Spleen (tissue), 11 donors: ENCODE measurements around the gene VGLL4. TPM values are rescaled to one million over a fixed set of nuclear protein-coding genes. Genes with fewer than 3 reads are reported as not detected.

Experiments used
- DNase-seq: peaks from one replicate; pipeline ENCODE4 v3.0.0-alpha.2; 2020
- H3K27ac ChIP-seq, 8 donors: fragments of 200-600 bp; sonication (generic) in 7 of 8; 1 replicate in 4 of 8; 2 replicates in 4 of 8; pipeline versions ENCODE4 v1.5.0 to v1.8.0; 2016 to 2021; ENCODE audit warnings: inconsistent platforms in 4 of 8, mild to moderate bottlenecking in 4 of 8, moderate library complexity in 1 of 8
- H3K27me3 ChIP-seq, 7 donors: fragments of 200-600 bp; sonication (generic) in 6 of 7; replicated peaks in 1 of 7; 1 replicate in 4 of 7; 2 replicates in 3 of 7; pipeline versions ENCODE4 v1.5.0 to v1.8.0; 2016 to 2021; ENCODE audit warnings: inconsistent platforms in 3 of 7, mild to moderate bottlenecking in 1 of 7
- H3K36me3 ChIP-seq, 6 donors: fragments of 200-600 bp; sonication (generic) in 5 of 6; 1 replicate in 4 of 6; 2 replicates in 2 of 6; pipeline versions ENCODE4 v1.5.0 to v1.8.0; 2016 to 2021; ENCODE audit warnings: inconsistent platforms in 2 of 6
- H3K4me1 ChIP-seq, 6 donors: fragments of 200-600 bp; sonication (generic) in 5 of 6; 1 replicate in 3 of 6; 2 replicates in 3 of 6; pipeline versions ENCODE4 v1.5.0 to v1.8.0; 2016 to 2021; ENCODE audit warnings: inconsistent platforms in 3 of 6
- H3K4me3 ChIP-seq, 8 donors: fragments of 200-600 bp; sonication (generic) in 7 of 8; 1 replicate in 4 of 8; 2 replicates in 4 of 8; pipeline versions ENCODE4 v1.5.0 to v1.8.0; 2016 to 2021; ENCODE audit warnings: inconsistent platforms in 4 of 8, mild to moderate bottlenecking in 4 of 8, moderate library complexity in 2 of 8
- H3K9me3 ChIP-seq, 8 donors: fragments of 200-600 bp; sonication (generic) in 7 of 8; 1 replicate in 4 of 8; 2 replicates in 4 of 8; pipeline versions ENCODE4 v1.5.0 to v1.8.0; 2016 to 2021; ENCODE audit warnings: inconsistent platforms in 4 of 8
- CTCF ChIP-seq, 11 experiments: fragments of 200-600 bp in 7 of 11; fragments of 450-650 bp in 4 of 11; sonication (generic) in 4 of 11; IDR thresholded peaks in 8 of 11; conservative IDR thresholded peaks in 3 of 11; 1 replicate in 7 of 11; 2 replicates in 4 of 11; pipeline versions ENCODE4 v1.4.0 to v1.8.0; 2016 to 2021; ENCODE audit warnings: antibody characterized with exemption in 11 of 11, inconsistent platforms in 4 of 11, mild to moderate bottlenecking in 1 of 11
- POLR2A ChIP-seq, 3 donors: fragments of 450-650 bp; IDR thresholded peaks; one replicate each; pipeline ENCODE4 v1.5.1; 2017; ENCODE audit warnings: antibody characterized with exemption in 3 of 3, mild to moderate bottlenecking in 1 of 3
- POLR2AphosphoS5 ChIP-seq, 3 donors: sonication (generic); formaldehyde crosslinking; IDR thresholded peaks; one replicate each; pipeline ENCODE4 v1.5.1; 2017; ENCODE audit warnings: antibody characterized with exemption in 3 of 3
- intact Hi-C: fragments of 100-400 bp; cut with DNase I; formaldehyde crosslinking; loops from one replicate; pipeline ENCODE4 v1.15.0; 2023; ENCODE audit warnings: low total_unique reads
- polyA plus RNA-seq, 3 donors: library from polyadenylated mRNA; stranded (reverse); fragments of 200-250 nt; gene quantifications; one replicate each; pipeline ENCODE4 v1.2.1, GENCODE V29; 2013
- small RNA-seq, 4 donors: library from RNA; depleted of rRNA; stranded (forward); fragments of <200 nt; gene quantifications; one replicate each; pipeline ENCODE3, GENCODE V24; 2016
- total RNA-seq, 7 donors: library from RNA; depleted of rRNA in 3 of 7; stranded (reverse); fragments of >200 nt in 3 of 7; fragmentation: NEBNext Ultra II Directional in 4 of 7; extraction: Animal tissue kit (Norgen Biotek cat#: 25700) in 4 of 7; gene quantifications; one replicate each; pipeline versions ENCODE4 v1.1.0 to v1.2.1, GENCODE V29; 2016 to 2021
- donor health status: healthy with polysubstance abuse.
- donor health status: DM: no; HTN: no; CAD: no; lungs with moderate emphysema.
- donor health status: DM: no; HTN: no; CAD: no.
- donor health status: Bipolar disorder and iron deficiency.
- donor health status: healthy.
- donor health status: DM: no; HTN: no; CAD: no.
- donor health status: DM: yes; HTN: yes; CAD: no.

VGLL4 gene
- total and polyA plus RNA-seq, 10 donors, result 13.5 to 80.2 (median 50.8) TPM

- no peak for TF ChIP-seq POLR2AphosphoS5 (IDR thresholded peaks at IDR 0.05)
- no peak for TF ChIP-seq POLR2A (IDR thresholded peaks at IDR 0.05)
- no peak for TF ChIP-seq CTCF (IDR thresholded peaks at IDR 0.05 in 8 of 11, conservative IDR thresholded peaks at IDR 0.05 in 3 of 11)
- H3K4me1 ChIP-seq, result peaks cover 0 to 24% (median 9%) of the 10 kb centered on the region in 6 donors
- H3K9me3 ChIP-seq, result no peaks in the 10 kb centered on the region
- no peak for DNase-seq
- intact Hi-C loops, result no loop called here
- peaks cover 0 to 19% (median 0%) of the 10 kb centered on the region in 6 donors for H3K36me3 ChIP-seq
- H3K27ac ChIP-seq, result peak overlapping the region in 1 of 8 donors; percentile 37
- no peaks in the 10 kb centered on the region for H3K27me3 ChIP-seq
- H3K4me3 ChIP-seq, result no peak overlapping the region
Measured at GRCh38 chr3:11507719-11508118, 136.0 kb downstream of the VGLL4 start.

Small RNAs within 50 kb of the gene (small RNA-seq; reads per million reads assigned to genes)
- gene AC022001.1, result 0 reads per million in 4 donors

Other genes with a start within 250 kb of the VGLL4 start
- 10 to 100 TPM; 12.9 to 33.9 (median 27.7) TPM for gene TAMM41, start 203.0 kb upstream of the VGLL4 start, total RNA-seq
- gene TAMM41, start 203.0 kb upstream of the VGLL4 start, polyA plus RNA-seq, result 10 to 100 TPM; 10.4 to 15.5 (median 10.5) TPM